H1 (cell line): Measurements from ENCODE around the gene PRRX1. TPM values are rescaled to one million over a fixed set of nuclear protein-coding genes. Genes with fewer than 3 reads are reported as not detected.

Experiments
- CHD1 ChIP-seq: IDR thresholded peaks from 2 replicates; pipeline ENCODE4 v1.6.1; 2012; ENCODE audit warnings: low read depth, low read length, improper control_type of control experiment
- EZH2 ChIP-seq: fragments of 200-600 bp; sonication (generic); IDR thresholded peaks from 2 replicates; pipeline ENCODE4 v1.7.1; 2012; ENCODE audit warnings: low read depth, mild to moderate bottlenecking, moderate library complexity, low read length, inconsistent platforms; ENCODE audit not compliant: severe bottlenecking
- KDM5A ChIP-seq: fragments of 200-600 bp; IDR thresholded peaks from 2 replicates; pipeline ENCODE4 v1.7.1; 2012; ENCODE audit warnings: mild to moderate bottlenecking, low read length, inconsistent platforms, mixed read lengths
- NANOG ChIP-seq: IDR thresholded peaks from 2 replicates; pipeline ENCODE4 v1.6.1; 2011; ENCODE audit warnings: low read length, low read depth, mild to moderate bottlenecking, inconsistent platforms; ENCODE audit not compliant: insufficient read depth, poor library complexity, severe bottlenecking
- RXRA ChIP-seq: IDR thresholded peaks from 2 replicates; pipeline ENCODE4 v1.6.1; 2011; ENCODE audit warnings: low read depth, mild to moderate bottlenecking, low read length, moderate library complexity; ENCODE audit not compliant: insufficient read depth
- SP2 ChIP-seq: IDR thresholded peaks from 2 replicates; pipeline ENCODE4 v1.6.1; 2012; ENCODE audit warnings: mild to moderate bottlenecking, low read length, inconsistent platforms
- TEAD4 ChIP-seq: IDR thresholded peaks from 2 replicates; pipeline ENCODE4 v1.6.1; 2012; ENCODE audit warnings: low read depth, low read length, inconsistent platforms, mixed read lengths
- polyA plus RNA-seq, 7 experiments: library from polyadenylated mRNA; depleted of rRNA in 3 of 7; stranded (reverse) in 5 of 7; unstranded in 2 of 7; fragments of >200 nt in 5 of 7; fragments of 200-250 nt in 2 of 7; gene quantifications; 1 replicate in 5 of 7; 2 replicates in 1 of 7; 4 replicates in 1 of 7; pipeline versions ENCODE4 v1.2.1 to v1.2.3, GENCODE V29; 2011 to 2013; ENCODE audit warnings: missing spikeins in 2 of 7, mixed read lengths in 2 of 7
- total RNA-seq: library from RNA; stranded (reverse); fragmentation: NEBNext Ultra II Directional; extraction: Animal tissue kit (Norgen Biotek cat#: 25700); gene quantifications from 2 replicates; pipeline ENCODE4 v1.2.1, GENCODE V29; 2021
- TF ChIP-seq, protein P1 (sequence below): IDR thresholded peaks from 2 replicates; pipeline ENCODE4 v1.6.1; 2011; ENCODE audit warnings: low read length, improper control_type of control experiment
- TF ChIP-seq, protein P2 (sequence below), 3 experiments: IDR thresholded peaks; 1 replicate in 2 of 3; 2 replicates in 1 of 3; pipeline versions ENCODE4 v1.5.1 to v1.6.1; 2011; ENCODE audit warnings: low read length in 3 of 3, mild to moderate bottlenecking in 3 of 3, inconsistent platforms in 2 of 3, low read depth in 1 of 3, moderate library complexity in 1 of 3; ENCODE audit not compliant: insufficient read depth in 1 of 3; ENCODE audit errors: control extremely low read depth in 1 of 3

Gene PRRX1
- total and polyA plus RNA-seq, 2 of the 8 experiments (the other 6 are each of a cell fraction or from before 2014, with no cell fraction given), result not detected

DNA sequence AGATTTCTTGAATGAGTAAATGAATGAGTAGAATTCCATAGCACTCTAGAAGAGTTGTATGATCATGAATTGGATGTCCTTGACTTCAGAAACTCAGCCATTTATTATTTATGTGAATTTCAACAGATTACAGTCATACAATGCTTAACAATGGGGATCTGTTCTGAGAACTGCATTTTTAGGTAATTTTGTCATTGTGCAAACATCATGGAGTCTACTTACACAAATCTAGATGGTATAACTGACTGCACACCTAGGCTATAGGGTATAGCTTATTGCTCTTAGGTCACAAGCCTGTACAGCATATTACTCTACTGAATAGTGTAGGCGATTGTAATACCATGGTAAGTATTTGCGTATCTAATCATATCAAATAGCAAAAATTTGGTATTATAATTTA, 59.6 kb downstream of the PRRX1 start (continued):
- TF ChIP-seq, protein P1, sequence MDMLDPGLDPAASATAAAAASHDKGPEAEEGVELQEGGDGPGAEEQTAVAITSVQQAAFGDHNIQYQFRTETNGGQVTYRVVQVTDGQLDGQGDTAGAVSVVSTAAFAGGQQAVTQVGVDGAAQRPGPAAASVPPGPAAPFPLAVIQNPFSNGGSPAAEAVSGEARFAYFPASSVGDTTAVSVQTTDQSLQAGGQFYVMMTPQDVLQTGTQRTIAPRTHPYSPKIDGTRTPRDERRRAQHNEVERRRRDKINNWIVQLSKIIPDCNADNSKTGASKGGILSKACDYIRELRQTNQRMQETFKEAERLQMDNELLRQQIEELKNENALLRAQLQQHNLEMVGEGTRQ, result no peak
- no peak for TF ChIP-seq TEAD4
- no peak for TF ChIP-seq EZH2
- no peak for TF ChIP-seq CHD1
- no peak for TF ChIP-seq NANOG
- no peak for TF ChIP-seq KDM5A
- TF ChIP-seq, protein P2, sequence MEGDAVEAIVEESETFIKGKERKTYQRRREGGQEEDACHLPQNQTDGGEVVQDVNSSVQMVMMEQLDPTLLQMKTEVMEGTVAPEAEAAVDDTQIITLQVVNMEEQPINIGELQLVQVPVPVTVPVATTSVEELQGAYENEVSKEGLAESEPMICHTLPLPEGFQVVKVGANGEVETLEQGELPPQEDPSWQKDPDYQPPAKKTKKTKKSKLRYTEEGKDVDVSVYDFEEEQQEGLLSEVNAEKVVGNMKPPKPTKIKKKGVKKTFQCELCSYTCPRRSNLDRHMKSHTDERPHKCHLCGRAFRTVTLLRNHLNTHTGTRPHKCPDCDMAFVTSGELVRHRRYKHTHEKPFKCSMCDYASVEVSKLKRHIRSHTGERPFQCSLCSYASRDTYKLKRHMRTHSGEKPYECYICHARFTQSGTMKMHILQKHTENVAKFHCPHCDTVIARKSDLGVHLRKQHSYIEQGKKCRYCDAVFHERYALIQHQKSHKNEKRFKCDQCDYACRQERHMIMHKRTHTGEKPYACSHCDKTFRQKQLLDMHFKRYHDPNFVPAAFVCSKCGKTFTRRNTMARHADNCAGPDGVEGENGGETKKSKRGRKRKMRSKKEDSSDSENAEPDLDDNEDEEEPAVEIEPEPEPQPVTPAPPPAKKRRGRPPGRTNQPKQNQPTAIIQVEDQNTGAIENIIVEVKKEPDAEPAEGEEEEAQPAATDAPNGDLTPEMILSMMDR (IDR thresholded peaks at IDR 0.05; ENCODE audit: control extremely low read depth in 1 of 3, insufficient read depth in 1 of 3, low read depth in 1 of 3, low read length in 3 of 3), result no peak
- TF ChIP-seq RXRA, result no peak
- TF ChIP-seq SP2, result no peak
